Middle frontal gyrus (tissue), 1 donor: ENCODE data around the gene ETS1.

Experiments used
- DNase-seq: peaks from one replicate; pipeline ENCODE4 v3.0.0-alpha.2; 2015; ENCODE audit warnings: low spot score; ENCODE audit errors: extremely low spot score

Gene ETS1

GRCh38 chr11:128520888-128521681 lies 66.3 kb downstream of the ETS1 start:
- no peak for DNase-seq

GRCh38 chr11:128520206-128520887 lies 67.0 kb downstream of the ETS1 start:
- DNase-seq = no peak

GRCh38 chr11:128519338-128519737 lies 68.0 kb downstream of the ETS1 start:
- no peak for DNase-seq

- no peak for DNase-seq
These were observed 68.7 kb downstream of the ETS1 start for GRCh38 chr11:128518493-128519207.

GRCh38 chr11:128517451-128518230 lies 69.7 kb downstream of the ETS1 start:
- no peak for DNase-seq

GRCh38 chr11:128516886-128517285 lies 70.5 kb downstream of the ETS1 start:
- no peak for DNase-seq

GRCh38 chr11:128515826-128516778 lies 71.3 kb downstream of the ETS1 start:
- DNase-seq = no peak

GRCh38 chr11:128515086-128515485 lies 72.3 kb downstream of the ETS1 start:
- no peak for DNase-seq

- DNase-seq = no peak
These were observed 73.3 kb downstream of the ETS1 start for GRCh38 chr11:128513915-128514681.

GRCh38 chr11:128512474-128512996 lies 74.8 kb downstream of the ETS1 start:
- no peak for DNase-seq

GRCh38 chr11:128511712-128512111 lies 75.6 kb downstream of the ETS1 start:
- DNase-seq = no peak

- DNase-seq = no peak
These were observed 77.6 kb downstream of the ETS1 start for GRCh38 chr11:128509621-128510389.

- DNase-seq = no peak
These were observed 78.4 kb downstream of the ETS1 start for GRCh38 chr11:128508770-128509510.

- DNase-seq = no peak
These were observed 79.4 kb downstream of the ETS1 start for GRCh38 chr11:128507936-128508335.

GRCh38 chr11:128506999-128507611 lies 80.3 kb downstream of the ETS1 start:
- no peak for DNase-seq

- no peak for DNase-seq
These were observed 81.0 kb downstream of the ETS1 start for GRCh38 chr11:128506356-128506755.

- DNase-seq = no peak
These were observed 81.8 kb downstream of the ETS1 start for GRCh38 chr11:128505449-128506065.
